Fibroblast of skin of abdomen (primary cell): Measurements from ENCODE around the gene KRTAP4-16.
A peak's percentile ranks its signal among the peaks of the same experiment; 100 is the strongest.
"Not testable (repeated sequence)": the region's sequence is repeated elsewhere in the genome, so short reads cannot be mapped to it uniquely, and the experiment has no call there.

Experiments used
- DNase-seq: peaks from one replicate; pipeline ENCODE4 v3.0.0-alpha.2; 2013

The KRTAP4-16 gene

GRCh38 chr17:41073676-41074075 is 28.3 kb downstream of the KRTAP4-16 start:
- DNase-seq = no peak

DNA sequence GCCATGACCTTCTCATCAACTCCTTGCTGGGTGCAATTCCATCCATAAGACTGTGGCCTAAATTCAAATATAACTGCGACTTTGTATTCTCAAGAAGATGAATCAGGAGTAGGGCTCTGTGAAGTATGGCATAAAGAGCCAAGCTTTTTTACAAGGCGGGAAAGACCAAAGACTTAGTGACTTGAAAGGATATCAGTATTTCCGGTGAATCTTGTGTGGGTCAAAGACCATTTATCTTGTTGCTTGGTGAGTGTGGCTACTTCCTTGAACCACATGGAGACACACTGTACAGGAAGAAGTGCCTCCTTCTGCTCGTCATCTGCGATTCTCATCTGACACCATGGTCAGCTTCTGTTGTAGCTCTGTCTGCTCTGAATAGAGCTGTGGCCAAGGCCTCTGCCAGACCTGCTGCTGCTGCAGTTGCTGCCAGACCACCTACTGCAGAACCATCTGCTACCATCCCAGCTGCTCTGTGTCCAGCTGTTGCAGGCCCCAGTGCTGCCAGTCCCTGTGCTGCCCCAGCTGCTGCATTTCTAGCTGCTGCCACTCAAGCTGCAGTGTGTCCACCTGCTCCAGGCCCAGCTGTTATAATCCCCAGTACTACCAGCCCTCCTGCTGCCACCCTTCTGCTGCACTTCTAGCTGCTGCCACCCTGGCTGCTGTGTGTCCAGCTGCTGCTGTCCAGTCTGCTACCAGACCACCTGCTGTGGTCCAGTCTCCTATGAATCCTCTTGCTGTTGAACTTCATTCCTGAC is 30.2 kb downstream of the KRTAP4-16 start:
- DNase-seq = no peak

- DNase-seq = no peak
Measured at GRCh38 chr17:41069031-41069430, 33.0 kb downstream of the KRTAP4-16 start.

DNA sequence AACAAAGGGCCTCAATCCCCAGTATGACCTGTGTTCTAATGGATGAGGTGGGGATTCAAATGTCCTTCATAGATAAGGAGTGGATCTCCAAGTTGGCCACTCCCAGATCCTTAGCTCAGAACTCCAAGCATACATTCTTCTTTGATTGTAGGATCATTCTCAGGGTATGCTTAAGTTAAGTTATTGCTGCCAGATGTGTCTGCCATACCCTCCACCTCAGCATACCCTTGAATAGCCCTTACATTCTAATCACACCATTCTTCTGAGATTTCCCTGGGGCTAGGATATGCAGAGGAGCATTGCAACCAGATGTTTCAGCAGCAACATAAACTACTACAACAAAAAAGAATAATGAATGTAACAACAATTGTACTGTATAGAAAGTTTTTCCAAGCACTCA is 34.7 kb downstream of the KRTAP4-16 start:
- DNase-seq = peak; percentile 82

GRCh38 chr17:41065829-41066624 is 36.0 kb downstream of the KRTAP4-16 start, which contains the start of gene KRTAP2-4:
KRTAP2-4 (minus strand) TSS chr17:41065879; CDS start chr17:41065845, 34 bp downstream.
- peak; percentile 89 for DNase-seq

DNA sequence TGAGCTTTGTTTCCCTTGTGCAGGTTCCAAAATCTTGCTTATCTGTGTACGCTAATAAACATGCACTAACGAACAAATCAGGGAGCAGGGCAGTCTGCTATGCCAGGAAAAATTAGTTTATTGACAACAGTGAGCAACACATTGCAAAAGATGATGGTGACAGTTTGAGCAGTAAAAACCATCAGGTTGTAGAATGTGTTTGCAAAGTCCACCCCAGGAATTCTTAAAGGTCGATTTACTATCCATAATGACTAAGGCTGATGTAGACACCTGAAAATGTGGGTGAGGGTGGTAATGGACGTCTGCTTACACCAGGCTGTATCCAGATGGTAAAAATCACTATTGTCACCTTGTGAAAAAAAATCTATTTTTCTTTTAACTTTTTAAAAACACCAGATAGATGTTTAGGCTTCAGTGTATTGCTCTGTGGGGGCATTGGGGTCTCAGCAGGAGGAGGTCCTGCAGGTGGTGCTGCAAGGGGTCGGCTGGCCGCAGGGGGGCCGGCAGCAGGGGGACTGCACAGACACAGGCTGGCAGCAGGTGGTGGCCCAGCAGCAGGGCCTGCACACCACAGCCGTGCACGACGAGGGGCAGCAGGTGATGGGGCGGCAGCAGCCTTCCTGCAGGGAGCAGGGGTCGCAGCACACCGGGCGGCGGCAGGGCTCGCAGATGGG is 36.9 kb downstream of the KRTAP4-16 start:
- DNase-seq = not testable (repeated sequence)

GRCh38 chr17:41064301-41064700 is 37.7 kb downstream of the KRTAP4-16 start:
- DNase-seq = no peak

- no peak for DNase-seq
Measured at GRCh38 chr17:41063449-41063848, 38.6 kb downstream of the KRTAP4-16 start.

DNA sequence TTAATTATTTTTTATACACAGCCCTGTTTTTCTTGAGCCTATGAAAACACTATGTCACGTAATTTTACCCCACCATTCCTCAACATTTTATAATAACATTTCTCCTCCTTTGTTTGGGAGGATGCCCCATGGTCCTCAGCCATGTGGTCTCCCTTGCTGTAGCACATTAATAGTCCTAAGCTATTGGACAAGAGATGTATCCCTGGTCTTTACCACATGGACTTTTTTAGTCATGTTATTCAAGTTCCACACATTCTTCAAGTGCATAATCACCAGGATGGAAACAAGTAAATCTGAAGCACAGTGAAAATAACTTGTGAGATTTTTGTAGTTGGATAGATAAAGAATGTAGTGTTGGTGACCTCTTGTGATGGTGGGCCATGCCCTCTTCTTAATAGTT is 40.0 kb downstream of the KRTAP4-16 start:
- DNase-seq = peak; percentile 98

- peak; percentile 97 for DNase-seq
Measured at GRCh38 chr17:41060052-41060604, 41.9 kb downstream of the KRTAP4-16 start, which contains the start of gene KRTAP2-3. KRTAP2-3 (minus strand) TSS chr17:41060114; CDS start chr17:41060050, 64 bp downstream.

GRCh38 chr17:41059276-41060051 is 42.5 kb downstream of the KRTAP4-16 start:
- DNase-seq = peak; percentile 94

DNA sequence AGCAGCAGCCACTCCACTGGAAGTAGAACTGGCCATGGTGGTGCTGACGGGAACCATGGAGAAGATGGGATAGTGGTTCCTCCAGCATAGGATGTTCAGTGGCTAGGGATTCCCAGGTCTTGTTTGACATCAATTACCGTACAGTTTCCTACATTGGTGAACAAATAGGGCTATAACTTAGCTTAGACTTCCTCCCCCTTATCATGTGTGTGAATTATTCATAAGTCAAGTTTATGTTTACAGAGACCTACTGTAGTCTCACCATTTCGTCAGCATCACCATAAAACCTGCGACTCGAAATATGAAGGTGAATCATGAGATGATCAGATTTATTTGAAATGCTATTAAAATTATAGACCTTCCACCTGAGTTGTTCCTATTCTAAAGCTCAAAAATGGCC is 43.3 kb downstream of the KRTAP4-16 start:
- DNase-seq = no peak

- DNase-seq = no peak
Measured at GRCh38 chr17:41057547-41057946, 44.5 kb downstream of the KRTAP4-16 start.

DNA sequence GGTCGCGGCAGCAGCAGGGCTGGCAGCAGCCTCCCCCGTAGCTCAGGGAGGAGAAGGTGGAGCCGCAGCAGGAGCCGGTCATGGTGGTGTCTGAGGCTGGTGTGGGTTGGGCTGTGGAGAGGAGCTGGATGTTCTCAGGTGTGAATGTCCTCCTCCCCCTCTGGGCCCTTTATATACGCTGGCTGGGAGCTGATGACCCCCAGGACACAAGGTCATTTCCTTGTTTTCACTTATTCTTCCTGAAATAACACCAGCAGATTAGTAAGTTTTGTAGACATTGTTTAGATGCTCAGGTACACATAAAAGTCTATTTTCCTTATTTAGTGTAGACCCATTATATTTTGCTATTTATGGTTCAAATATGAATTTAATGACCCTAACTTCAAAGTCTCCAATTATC is 46.9 kb downstream of the KRTAP4-16 start, which contains the start of gene KRTAP2-2:
TSS of gene KRTAP2-2 (minus strand) at position 101 of the 400 bp plus-strand sequence. CDS start at position 82, 19 bp downstream.
- not testable (repeated sequence) for DNase-seq

DNA sequence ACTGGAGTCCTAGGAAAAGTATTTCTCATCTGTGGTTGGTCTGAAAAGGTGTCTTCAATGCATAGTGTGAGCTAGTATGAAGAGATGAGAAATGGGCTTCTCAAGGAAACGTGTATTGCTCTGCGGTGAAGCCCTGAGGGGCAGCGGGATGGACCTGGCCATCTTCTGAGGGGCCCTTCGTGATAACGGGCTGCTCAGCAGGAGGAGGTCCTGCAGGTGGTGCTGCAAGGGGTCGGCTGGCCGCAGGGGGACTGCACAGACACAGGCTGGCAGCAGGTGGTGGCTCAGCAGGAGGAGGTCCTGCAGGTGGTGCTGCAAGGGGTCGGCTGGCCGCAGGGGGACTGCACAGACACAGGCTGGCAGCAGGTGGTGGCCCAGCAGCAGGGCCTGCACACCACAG is 47.5 kb downstream of the KRTAP4-16 start:
- not testable (repeated sequence) for DNase-seq

DNA sequence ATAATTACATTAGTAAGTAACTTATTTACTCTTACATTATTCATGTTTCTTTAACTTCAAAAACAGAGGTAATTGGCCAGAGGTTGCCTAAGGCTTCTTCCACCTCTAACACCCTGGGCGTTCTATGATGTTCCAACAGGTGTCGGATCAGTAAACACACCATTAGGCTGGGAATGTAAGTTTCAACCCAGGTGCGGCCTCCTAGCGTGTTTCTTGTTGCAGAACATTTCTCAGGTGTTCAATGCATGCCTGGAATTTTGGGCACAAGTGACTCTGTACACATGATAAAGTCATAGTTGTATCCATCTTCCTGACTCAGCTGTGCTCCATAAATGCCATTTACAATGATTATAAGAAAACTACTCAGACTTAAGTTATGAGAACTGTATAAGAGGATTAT is 48.0 kb downstream of the KRTAP4-16 start:
- no peak for DNase-seq

DNA sequence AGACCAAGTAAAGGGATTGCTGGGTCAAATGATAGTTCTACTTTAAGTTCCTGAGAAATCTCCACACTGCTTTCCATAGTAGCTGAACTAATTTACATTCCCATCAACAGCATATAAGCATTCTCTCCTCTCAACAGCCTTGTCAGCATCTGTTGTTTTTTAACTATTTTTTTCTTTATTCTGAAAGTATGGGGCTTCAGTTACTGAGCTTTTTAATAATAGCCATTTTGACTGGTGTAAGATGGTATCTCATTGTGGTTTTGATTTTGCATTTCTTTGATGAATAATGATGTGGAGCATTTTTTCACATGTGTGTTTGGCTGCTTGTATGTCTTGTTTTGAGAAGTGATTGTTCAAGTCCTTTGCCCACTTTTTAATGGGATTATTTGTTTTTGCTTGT is 49.4 kb downstream of the KRTAP4-16 start:
- DNase-seq = peak; percentile 74
